HG03025 (cell line): Measurements from ENCODE around the gene PPP2R5C.

Experiments
- ATAC-seq: cut with Tn5 transposase; IDR thresholded peaks from one replicate; pipeline ENCODE4 v1.9.1; 2021; ENCODE audit warnings: mild to moderate bottlenecking, moderate library complexity; ENCODE audit not compliant: unreplicated experiment, low FRiP score

PPP2R5C gene

DNA sequence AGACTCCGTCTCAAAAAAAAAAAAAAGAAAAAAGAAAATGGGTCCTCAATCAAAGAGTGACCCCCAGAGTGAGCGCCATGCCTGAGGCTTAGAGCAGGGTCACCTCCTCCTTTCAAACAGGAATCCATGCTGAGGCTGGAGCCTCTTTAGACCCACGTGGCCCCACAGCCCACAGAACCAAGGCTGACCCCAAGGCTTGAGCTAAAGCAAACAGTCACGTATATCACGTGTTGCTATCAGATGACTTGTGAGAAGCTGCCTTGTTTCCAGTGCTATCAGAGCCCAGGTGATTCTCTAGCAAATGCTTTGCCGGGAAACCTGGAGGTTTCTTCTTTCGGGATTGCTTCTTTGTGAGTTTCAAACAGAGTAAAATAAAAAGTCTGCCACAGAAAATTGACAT lies 171.2 kb downstream of the PPP2R5C start:
- no peak for ATAC-seq

DNA sequence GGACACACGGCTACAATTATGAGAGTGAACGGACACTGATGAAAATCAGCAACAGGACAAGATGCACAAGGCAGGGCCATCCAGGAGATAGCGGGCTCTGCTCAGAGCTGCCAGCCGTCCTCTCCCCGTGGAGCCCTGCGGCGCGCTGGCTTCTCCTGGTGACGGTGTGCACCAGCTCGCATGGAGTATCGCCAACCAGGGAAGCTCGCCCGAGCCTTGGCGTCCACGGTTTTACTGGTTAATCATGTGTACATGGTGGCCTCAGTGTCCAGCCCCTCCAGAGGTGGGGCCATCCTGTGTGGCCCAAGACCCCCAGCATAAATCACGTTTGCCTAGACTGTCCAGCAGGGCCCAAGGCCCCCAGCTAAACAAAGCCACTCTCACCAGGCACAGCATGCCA lies 171.7 kb downstream of the PPP2R5C start:
- ATAC-seq = no peak

DNA sequence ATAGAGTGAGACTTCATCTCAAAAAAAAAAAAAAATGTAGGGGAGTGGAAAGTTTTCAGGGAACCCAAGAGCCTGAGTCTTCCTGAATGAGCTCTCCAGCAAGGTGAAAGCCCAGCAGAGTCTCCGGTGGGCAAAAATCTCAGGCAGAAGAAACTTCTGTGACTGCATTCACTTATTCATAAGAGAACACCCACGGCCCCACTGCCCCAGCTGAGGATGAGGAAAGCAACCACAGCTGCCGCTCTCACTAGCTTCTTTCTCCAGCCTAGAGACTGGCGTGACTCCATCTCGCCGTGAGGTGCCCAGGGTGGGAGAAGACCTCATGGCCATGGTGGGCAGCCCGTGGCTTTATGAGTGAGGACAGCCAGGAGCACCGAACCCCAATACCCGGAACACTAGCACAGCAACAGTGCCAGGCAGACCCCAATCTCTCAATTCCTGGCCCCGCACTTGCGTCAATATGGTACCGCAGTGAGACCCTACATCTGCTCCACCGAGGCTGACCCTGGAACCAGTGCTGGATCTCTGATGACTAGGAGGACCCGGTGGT lies 173.2 kb downstream of the PPP2R5C start:
- no peak for ATAC-seq

DNA sequence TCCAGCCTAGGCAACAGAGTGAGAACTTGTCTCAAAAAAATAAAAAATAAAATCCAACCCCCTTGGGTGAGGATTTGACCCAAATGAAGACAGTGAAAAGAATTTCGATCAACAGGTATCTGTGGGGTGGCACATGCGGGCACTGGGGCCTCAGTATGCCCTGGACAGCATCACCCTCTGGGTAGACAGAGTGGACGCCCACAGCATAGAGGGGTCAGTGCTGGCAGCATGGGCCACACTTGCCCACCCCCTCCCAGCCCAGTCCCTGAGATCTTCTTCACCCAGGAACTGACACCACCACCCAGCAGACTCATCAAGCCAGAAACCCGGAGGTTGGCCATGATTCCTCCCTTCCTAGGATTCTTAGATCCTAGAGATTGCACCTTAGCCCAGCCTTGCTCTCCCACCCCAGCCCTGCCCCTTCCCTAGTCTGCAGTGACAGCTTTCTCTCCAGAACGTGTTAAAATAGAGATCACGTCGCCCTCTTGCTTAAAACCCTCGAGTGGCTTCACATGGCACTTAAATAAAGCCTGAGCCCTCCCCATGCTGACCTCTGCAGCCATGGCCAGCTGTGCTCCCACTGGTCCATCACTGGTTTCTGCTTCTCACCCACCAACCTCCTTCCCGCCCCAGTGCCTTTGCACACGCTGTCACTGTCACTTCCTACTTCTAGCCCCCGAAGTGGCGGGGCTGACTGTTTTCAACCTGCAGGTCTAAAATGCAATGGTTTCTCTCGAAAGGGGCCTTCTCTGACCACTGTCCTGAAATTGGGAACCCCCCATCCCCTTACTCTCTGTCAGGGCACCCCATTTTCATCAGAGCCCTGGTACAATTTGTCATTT lies 176.6 kb downstream of the PPP2R5C start:
- ATAC-seq = no peak

DNA sequence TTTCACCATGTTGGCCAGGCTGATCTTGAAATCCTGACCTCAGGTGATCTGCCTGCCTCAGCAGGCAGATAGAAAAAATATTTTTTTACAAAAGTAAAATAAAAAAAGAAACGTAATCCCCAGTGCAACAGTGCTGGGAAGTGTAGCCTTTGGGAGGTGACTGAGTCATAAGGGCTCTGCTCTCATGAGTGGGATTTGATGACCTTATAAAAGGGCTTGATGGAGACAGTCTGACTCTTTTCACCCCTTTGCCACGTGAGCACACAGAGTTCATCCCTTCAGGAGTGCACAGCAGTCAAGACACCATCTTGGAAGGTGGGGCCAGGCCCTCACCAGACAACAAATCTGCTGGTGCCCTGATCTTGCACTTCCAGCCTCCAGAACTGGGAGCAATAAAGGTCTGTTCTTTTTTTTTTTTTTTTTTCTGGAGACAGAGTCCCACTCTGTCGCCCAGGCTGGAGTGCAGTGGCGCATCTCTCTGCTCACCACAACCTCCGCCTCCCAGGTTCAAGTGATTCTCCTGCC lies 178.2 kb downstream of the PPP2R5C start:
- ATAC-seq = no peak

DNA sequence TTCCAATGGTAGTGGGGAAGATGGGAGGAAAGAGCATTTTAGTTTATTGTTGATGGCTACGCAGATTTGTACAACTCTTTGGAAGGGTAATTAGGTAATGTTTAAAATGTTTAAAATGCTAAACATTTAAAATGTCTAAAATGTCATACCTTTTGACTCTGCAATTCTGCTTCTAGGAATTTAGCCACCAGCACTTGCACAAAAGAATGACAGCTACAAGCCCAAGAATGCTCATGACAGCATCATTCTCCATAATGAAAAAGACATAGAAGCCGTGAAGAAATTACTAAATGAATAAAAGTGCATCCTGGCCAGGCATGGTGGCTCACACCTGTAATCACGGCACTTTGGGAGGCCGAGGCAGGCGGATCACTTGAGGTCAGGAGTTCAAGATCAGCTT lies 182.9 kb downstream of the PPP2R5C start:
- ATAC-seq = no peak

DNA sequence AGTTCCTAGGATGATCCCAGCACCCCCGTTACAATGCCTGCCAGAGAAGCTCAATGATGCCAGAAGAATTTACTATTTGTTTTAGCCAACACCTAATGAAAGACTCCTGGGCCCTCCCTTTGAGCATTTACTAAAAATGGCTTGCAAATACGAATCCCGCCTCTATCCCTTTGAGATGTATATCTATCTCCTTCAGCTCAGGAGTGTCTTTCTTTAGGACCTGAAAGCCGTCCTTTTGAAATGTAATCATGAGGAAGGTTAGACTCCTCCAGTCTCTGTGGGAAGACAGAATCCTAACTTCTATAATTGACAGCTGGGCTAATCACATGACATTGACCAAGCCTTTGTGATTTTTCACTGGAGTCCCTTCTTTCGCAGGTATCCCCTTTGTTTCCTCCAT lies 183.7 kb downstream of the PPP2R5C start:
- no peak for ATAC-seq

DNA sequence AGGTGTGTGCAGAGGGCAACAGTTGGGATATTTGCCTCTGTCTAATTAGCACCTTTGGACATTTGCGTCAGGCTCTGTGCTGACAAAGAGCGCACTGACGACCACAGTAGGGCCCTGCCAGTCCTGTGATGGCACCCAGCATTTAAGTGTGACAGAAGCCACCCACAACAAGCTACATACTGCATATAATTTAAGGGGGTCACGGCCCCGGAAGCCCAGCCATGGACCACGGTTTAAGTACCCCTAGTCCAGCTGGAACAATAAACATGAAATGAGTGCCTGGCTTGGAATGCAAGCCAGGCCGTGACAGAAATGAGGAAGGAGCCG lies 186.0 kb downstream of the PPP2R5C start:
- ATAC-seq = peak; percentile 4

DNA sequence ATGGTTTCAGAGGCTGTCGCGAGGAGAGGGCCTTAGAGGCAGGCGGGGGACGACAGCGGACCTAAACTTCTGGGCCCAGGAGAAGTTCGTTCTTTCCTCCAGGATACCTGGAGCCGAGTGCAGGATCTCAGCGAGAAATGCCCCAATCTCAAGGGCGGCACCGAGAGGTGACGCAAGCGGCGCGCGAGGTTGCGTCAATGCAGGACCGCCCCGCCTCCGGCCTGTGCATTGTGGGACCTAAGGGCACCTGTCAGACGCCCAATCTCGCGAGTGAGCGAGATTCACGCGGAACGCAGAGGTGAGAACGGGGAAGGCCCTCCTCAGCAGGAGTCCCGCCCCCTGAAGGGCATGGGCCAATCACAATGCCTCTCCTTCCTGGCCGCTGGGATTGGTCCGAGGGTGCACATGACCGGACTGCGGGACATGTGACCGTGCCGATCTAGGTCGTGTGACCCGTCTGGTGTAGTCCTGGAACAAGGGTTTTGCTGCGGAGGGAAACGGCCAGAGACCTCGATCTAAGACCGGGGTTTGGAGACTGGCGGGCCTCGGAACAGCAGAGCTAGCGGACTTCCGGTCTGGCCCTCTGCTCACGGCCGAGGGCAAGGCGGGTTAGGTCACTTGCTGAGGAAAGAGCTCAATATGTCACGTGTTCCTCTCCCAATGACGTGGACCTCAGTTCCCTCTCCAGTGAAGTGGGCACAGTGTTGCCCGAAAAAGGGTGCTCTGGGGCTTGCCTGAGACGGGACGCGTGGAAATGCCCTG lies 186.6 kb downstream of the PPP2R5C start:
- peak; percentile 96 for ATAC-seq

DNA sequence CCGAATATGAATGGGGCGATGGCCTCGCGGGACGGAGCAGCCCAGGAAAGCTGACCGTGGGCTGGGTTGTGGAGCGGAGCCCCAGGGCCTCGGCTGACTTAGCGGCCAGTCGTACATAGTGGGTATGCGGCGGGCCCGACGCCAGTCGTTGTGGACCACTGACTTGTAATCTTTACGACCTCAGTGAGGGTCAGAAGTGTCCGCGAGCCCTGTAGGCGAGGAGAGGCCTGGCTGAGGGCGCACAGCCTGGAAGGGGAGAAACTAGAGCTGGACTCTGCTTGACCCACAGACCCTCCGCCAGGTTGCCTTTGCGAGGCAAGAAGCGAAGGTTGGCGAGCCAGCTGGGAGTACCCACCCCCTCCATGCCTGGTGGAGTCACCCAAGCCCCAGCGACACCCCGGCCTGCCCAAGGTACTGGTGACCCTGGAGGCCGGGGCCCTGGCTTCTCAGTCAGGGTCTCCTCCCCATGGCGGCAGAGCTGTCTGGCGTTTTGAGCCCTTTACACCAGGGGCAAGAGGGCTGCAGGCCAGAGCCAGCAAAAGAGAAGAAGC lies 187.2 kb downstream of the PPP2R5C start:
- ATAC-seq = no peak

DNA sequence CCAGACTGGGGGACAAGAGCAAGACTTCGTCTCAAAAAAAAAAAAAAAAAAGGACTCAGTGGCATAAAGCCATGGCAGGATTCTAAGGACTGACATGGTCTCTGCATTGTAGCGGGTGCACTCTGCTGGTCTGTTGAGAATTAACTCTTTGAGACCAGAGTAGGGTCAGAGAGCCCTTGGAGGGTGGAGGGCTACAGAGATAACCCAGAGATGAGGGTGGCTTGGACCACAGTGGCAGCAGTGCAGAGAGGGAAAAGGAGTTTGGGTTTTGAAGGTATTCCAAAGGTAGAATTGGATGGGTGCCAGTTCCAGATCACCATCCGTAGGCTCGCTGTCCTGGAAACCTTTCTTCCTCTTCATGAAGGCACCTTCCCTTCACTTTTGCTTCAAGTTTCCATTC lies 188.6 kb downstream of the PPP2R5C start:
- ATAC-seq = no peak

DNA sequence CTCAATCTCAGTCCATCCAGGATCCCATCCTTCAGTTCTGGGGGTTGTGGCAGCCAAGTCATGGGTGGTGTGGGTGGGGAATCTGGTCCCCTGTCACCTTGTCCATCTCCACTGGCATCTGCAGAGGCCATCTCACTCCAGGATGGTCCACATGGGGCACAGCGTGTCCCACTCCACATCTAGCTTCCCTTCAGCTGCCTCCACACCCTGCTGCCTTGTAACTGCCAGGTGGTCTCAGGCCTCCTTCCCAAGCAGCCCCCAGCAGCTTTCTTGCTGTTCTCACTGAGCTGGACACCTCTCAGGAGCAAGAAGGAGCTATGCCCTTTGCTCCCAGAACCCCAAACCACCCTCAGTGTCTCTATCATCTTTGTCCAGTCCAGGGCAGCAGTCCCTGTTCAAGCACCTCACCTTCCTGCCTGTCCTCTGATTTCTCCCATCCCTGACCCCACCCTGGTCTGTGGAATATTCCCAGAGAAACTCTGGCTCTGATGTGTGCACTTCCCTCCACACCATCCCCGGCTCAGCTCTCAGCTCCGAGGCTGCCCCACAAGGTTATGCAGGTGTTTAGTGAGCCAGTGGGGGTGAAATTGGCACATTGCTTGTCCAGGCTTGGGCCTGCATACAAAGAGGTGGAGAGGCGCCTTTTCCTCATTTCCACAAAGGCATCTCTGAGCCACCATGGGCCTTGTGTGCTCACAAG lies 189.2 kb downstream of the PPP2R5C start:
- no peak for ATAC-seq

DNA sequence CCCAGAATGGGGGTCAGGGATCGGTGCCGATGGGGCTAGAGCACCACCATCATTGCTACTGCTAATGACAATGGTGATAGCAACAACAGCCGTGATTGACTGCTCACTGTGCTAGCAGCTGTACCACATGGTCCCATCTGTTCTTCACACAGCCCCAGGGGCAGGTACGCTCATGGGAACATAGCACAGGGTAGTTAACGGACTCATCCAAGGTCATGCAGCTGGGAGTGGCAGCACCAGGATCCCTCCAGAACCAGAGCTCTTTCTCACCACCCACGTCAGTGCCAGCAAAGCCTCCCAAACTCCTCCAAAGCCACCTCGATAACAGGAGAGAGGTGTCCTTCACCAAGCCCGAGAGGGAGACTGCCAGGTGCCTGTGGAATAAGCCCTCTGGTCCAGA lies 191.6 kb downstream of the PPP2R5C start:
- ATAC-seq = no peak

DNA sequence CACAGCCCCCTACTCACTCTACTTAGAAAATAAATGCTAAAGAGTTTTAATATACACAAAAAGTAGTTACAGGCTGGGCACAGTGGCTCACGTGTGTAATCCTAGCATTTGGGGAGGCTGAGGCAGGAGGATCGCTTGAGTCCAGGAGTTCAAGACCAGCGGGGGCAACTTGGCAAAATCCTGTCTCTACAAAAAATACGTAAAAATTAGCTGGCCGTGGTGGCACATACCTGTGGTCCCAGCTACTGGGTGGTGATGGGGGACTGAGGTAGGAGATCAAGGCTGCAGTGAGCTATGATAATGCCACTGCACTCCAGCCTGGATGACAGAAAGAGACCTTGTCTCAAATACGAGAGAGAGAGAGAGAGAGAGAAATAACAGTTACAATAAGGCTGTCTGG lies 193.0 kb downstream of the PPP2R5C start:
- no peak for ATAC-seq

DNA sequence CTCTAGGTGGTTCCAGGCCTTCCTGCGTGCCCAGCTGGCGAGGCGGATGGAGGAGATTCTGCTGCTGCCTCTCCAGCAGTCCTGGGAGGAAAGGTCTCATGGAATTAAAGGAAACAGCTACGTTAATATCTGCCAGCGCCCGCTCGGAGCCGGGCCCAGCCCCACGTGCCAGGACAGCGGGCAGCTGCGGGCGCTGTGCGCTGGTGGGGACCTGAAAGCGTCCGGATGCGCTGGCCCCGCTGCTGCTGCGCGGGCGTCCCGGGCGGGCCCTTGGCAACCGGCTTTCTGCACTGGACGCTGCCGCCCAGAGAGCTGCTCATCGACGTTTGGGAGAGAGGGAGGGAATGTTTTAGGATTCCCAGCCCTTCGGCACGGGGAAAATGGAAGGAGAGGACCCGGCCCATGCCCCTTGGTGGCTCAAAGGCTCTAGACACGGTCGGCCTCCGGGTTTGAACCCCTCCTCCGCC lies 194.2 kb downstream of the PPP2R5C start:
- no peak for ATAC-seq

DNA sequence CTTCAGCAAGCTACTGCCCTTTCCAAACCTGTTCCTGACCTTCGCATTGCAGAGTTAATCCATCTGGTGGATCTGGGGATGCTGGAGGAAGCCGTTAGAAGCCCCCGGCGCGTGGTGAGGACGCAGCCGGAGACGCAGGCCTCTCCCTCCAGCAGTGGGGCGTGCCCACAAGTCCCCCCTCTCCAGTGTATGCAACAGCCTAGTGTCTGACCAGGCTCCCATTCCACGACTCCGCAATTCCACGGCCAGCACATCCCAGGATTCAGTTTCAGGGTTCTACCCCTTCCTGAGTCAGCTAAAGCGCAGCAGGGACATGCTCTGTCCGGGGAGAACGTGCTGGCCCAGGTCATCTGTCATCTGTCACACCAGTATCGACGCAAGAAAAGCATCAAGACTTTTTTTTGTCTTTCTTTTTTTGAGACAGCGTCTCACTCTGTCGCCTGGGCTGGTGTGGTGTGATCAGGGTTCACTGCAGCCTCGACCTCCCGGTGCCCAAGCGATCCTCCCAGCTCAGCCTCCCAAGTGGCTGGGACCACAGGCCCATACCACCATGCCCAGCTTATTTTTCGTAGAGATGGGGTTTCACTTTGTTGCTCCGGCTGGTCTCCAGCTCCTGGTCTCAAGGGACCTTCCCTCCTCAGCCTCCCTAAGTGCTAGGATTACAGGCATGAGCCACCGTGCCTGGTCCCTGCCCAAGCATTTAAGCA lies 194.8 kb downstream of the PPP2R5C start:
- no peak for ATAC-seq

DNA sequence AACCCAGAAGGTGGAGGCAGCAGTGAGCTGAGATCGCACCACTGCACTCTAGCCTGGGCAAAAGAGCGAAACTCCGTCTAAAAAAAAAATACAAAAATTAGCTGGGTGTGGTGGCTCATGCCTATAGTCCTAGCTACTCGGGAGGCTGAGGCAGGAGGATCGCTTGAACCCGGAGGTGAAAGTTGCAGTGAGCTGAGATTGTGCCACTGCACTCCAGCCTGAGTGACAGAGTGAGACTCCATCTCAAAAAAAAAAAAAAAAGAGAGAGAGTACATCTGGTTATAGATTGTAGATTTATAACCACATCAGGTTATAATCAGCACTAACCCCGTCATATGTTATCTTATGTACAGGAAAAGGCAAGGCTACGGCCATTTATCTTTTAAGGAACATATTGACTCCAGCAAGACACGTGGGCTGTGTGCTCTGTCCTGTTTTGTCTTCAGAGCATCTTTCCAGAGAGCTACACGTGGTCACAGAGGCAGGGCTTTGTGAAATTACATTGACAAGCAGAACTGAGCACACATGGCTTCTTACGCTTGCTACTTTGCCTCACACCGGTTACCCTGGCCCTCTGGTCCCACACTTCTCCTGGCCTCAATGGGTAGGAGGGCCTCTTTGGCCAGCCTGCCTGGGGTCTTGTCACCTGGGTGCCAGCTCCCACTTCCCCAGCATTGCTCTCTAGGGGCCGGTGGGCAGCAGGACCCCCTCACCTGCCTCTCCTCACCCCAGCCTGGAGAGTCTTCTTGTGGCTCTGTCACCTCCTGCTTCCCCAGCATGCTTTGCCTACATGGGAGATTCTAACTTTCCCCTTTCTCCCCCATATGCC lies 196.1 kb downstream of the PPP2R5C start:
- no peak for ATAC-seq

DNA sequence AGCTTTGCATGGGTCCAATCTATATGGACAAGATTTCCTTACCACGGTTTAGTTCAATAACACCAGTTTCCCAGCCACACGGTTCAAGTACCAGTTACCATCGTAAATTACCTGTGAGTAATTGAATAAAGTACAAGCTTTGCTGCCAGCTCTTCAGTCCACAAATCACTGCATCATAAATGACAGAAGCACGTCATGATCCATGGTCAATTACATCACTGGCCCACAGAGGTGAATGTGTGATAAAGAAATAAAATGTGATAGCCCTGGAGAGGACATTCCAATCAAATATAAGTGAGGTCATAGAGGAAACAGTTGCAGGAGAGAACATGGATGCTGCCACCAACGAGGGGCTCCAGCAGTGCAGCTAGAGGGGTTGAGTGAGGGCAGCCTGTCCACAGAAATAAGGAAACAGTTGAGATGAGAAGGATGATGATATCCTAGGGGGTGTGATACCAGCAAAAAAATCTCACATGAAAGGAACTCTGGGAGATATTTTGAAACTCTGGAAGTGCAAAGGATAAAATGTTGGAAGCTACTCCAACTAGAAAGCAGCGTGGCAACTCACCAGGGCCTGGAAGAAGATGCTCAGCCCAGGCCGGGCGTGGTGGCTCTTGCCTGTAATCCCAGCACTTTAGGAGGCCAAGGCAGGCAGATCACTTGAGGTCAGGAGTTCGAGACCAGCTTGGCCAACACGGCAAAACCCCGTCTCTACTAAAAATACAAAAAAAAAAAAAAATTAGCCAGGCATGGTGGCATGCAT lies 197.1 kb downstream of the PPP2R5C start:
- ATAC-seq = no peak
